Activated T-cell treated with anti-CD3 and anti-CD28 coated beads for 4 hours (primary cell): Measurements from ENCODE around the gene TMTC3.

Experiments used
- DNase-seq: peaks from one replicate; pipeline ENCODE4 v3.0.0-alpha.2; 2020

The TMTC3 gene

GRCh38 chr12:88228720-88229119, 86.6 kb downstream of the TMTC3 start:
- DNase-seq, result no peak

- no peak for DNase-seq
These were observed 88.2 kb downstream of the TMTC3 start for GRCh38 chr12:88230271-88230670.

- no peak for DNase-seq
These were observed 93.2 kb downstream of the TMTC3 start for GRCh38 chr12:88235183-88235833.

GRCh38 chr12:88237954-88238353, 95.8 kb downstream of the TMTC3 start:
- no peak for DNase-seq

- no peak for DNase-seq
These were observed 96.3 kb downstream of the TMTC3 start for GRCh38 chr12:88238406-88238805.

- no peak for DNase-seq
These were observed 99.9 kb downstream of the TMTC3 start for GRCh38 chr12:88241862-88242570.

GRCh38 chr12:88242571-88242925, 100.4 kb downstream of the TMTC3 start:
- no peak for DNase-seq

- no peak for DNase-seq
These were observed 100.8 kb downstream of the TMTC3 start for GRCh38 chr12:88242939-88243338.

- DNase-seq, result no peak
These were observed 101.9 kb downstream of the TMTC3 start for GRCh38 chr12:88243982-88244381.

- no peak for DNase-seq
These were observed 103.8 kb downstream of the TMTC3 start for GRCh38 chr12:88245905-88246304.

GRCh38 chr12:88247241-88247643, 105.1 kb downstream of the TMTC3 start:
- no peak for DNase-seq

GRCh38 chr12:88248606-88249005, 106.5 kb downstream of the TMTC3 start:
- no peak for DNase-seq
